Measurements from ENCODE around the gene NPM1. TPM values are rescaled to one million over a fixed set of nuclear protein-coding genes. Genes with fewer than 3 reads are reported as not detected.

The NPM1 gene
- total RNA-seq, 2 donors from 2014 or later: 1,005 to 1,022 TPM

DNA sequence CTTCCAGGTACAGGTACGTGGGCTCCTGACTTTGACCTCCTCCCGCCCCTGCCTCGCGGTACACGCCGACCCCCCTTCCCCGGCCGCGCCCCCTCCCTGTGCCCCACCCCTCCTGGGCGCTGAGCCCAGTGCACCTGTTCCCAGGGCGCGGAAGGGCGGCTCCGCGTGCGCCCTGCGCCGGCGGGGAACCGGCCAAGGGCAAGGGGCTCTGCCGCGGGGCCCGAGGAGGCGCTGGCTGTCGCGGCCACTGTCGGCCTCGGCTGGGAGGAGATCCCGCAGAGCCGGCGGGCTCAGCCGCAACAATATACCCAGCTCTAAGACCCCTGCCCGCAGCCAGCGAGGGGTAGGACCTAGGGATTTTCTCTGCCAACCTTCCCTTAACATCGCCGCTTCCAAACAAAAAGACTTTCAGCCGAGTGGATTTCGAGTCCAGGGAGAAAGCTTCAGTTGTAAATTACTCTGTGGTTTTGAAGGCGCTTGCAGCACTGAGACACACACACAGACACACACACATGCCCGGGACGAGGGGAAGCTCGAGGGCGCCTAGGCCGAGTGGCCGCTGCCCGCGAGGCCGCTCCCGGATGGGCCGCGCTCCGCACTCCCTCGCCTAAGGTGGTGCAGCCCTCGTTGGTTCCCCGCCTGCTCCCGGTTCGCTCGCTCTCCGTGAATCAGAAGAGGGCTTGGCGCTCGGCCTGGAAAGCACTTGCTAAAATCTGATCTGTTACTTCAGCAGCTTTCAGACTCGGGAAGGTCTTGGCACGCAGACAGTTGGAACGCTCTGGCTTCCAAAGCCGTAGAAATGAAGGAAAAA lies 33.0 kb downstream of the NPM1 start:
- ATAC-seq: peak; percentile 6
- no peak overlapping the region for H3K27ac Mint-ChIP-seq
- no peaks in the 10 kb centered on the region for H3K36me3 Mint-ChIP-seq (ENCODE audit: low read depth)

DNA sequence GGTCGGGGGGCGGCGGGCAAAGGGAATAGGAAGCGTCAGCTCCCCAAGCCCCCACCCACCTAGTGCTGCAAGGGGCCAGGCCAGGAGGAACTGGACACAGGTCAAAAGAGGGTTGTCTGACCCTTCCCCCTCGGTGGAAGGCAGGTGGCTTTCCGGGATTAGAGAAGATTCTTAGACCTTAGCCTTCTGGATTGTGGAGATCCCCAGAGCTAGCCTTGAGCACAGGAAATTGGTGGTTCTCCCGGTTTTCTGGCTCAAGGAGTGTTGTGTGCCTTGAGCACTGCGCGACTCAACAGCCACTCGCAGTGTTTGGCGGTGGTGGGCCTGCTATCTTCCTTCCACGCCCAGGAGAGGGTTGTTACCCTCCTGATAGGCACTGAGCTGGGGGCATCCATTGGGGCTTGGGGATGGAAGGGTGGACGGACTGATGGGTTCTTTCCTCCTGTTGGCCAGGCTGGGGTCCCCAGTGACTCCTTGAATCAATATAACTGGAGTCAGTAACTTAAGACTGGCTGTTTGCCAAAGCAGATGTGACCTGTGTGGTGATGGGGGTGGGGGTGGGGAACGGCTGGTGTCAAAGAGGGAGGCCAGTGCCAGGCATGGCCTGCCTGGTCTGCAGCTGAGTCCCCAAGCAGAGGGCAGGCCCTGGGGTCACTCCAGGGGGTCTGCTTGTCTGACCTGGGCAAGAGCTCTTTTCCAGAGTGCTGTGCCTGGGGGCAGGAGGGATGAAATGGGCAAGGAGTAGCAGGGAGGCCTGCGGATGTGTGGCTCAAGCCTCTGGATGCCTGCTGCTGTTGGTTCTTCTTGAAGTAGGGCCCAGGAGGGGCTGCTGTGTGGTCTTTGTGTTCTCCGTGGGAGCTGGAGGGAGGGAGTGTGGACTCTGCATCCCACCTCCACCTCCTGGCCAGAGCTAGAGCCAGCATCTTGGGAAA lies 33.9 kb downstream of the NPM1 start:
- Mint-ChIP-seq H3K27me3 (peaks cover 5% of the 10 kb centered on the region), H3K4me1 (peaks cover 10% of the 10 kb centered on the region), H3K4me3 (peak overlapping the region; percentile 28), H3K36me3 (ENCODE audit: low read depth) (no peaks in the 10 kb centered on the region), H3K27ac (no peak overlapping the region)
- no peak for DNase-seq
- no peaks in the 10 kb centered on the region for H3K9me3 ChIP-seq (ENCODE audit: control insufficient read depth, low read length, poor library complexity, severe bottlenecking)
- ATAC-seq: no peak

More for the DNA sequence above, 33.0 kb downstream of the NPM1 start:
- Mint-ChIP-seq H3K27me3 (peaks cover 5% of the 10 kb centered on the region), H3K4me1 (peaks cover 10% of the 10 kb centered on the region), H3K4me3 (peak overlapping the region; percentile 91)
- no peaks in the 10 kb centered on the region for H3K9me3 ChIP-seq (ENCODE audit: control insufficient read depth, low read length, poor library complexity, severe bottlenecking)
- no peak for DNase-seq

DNA sequence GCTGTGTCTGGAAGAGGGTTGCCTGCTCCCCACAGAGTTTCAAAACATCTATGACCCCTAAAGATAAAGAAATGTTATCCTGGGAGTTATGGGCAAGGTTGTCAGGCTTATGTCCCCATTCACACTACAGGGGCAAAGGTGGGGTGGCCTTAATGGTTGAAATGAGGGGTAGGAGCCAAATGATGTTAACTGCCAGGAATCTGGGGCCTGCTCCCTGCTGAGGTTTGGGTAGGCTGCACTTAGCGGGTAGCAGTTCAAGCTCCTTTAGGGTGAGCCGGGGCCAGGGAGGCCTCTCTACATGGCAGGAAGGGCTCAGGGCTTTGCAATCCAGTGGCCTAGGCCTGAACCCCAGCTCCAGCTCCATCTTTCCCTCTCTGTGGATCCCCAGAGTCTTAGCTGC lies 34.8 kb downstream of the NPM1 start:
- H3K9me3 ChIP-seq (ENCODE audit: control insufficient read depth, low read length, poor library complexity, severe bottlenecking): no peaks in the 10 kb centered on the region
- ATAC-seq (no peak), DNase-seq (no peak)
- no peaks in the 10 kb centered on the region for H3K36me3 Mint-ChIP-seq (ENCODE audit: low read depth)
- peak overlapping the region; percentile 36 for H3K4me3 Mint-ChIP-seq
- H3K4me1 Mint-ChIP-seq: peaks cover 7% of the 10 kb centered on the region
- peaks cover 5% of the 10 kb centered on the region for H3K27me3 Mint-ChIP-seq
- no peak overlapping the region for H3K27ac Mint-ChIP-seq

DNA sequence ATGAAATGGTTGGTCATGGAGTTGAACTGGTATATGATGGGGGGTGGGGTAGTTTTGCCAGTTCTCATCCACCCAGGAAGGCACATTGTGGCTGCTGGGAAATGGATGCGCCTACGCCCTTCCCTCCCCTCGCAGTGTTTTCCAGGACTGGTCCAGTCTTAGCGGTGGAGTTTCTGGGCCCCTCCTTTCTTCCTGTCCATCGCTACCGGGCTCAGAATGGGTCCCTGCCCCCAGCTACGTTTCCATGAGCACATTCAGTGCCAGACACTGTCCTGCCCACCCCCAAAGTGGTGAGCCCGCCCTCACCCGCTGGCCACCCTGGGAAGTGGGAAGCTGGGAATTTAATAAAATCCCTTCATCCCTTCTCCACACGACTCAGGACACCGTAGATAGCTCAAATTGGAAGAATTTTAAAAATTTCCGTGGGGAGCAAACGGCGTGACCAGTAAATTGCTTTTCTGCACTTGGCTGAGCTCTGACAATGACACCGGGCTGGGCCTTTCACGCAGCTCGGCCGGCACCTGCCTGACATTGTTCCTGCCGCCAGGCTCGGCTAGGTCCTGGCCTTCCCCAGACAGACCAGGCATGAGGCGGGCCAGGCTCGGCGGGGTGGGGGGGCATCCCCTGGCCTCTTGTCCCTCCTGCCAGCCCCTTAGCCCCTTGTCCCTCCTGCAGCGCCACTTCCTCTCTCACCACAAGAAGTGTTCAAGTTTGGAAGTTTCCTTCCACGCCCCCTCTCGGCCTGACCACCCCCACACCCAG lies 35.4 kb downstream of the NPM1 start:
- Mint-ChIP-seq H3K27me3 (peaks cover 5% of the 10 kb centered on the region), H3K27ac (no peak overlapping the region), H3K36me3 (ENCODE audit: low read depth) (no peaks in the 10 kb centered on the region), H3K4me1 (peaks cover 7% of the 10 kb centered on the region), H3K4me3 (no peak overlapping the region)
- ATAC-seq (no peak), DNase-seq (no peak)
- no peaks in the 10 kb centered on the region for H3K9me3 ChIP-seq (ENCODE audit: control insufficient read depth, low read length, poor library complexity, severe bottlenecking)

- DNase-seq (no peak), ATAC-seq (no peak)
- Mint-ChIP-seq H3K4me3 (no peak overlapping the region), H3K27me3 (peaks cover 5% of the 10 kb centered on the region), H3K36me3 (ENCODE audit: low read depth) (no peaks in the 10 kb centered on the region), H3K27ac (no peak overlapping the region), H3K4me1 (peaks cover 2% of the 10 kb centered on the region)
- no peaks in the 10 kb centered on the region for H3K9me3 ChIP-seq (ENCODE audit: control insufficient read depth, low read length, poor library complexity, severe bottlenecking)
Measured at GRCh38 chr5:171424726-171425125, 37.1 kb downstream of the NPM1 start.

GRCh38 chr5:171425596-171426244 lies 38.1 kb downstream of the NPM1 start:
- H3K27ac Mint-ChIP-seq: no peak overlapping the region
- no peak for DNase-seq
- no peak for ATAC-seq
- peaks cover 5% of the 10 kb centered on the region for H3K27me3 Mint-ChIP-seq
- H3K4me3 Mint-ChIP-seq: no peak overlapping the region
- no peaks in the 10 kb centered on the region for H3K4me1 Mint-ChIP-seq
- no peaks in the 10 kb centered on the region for H3K36me3 Mint-ChIP-seq (ENCODE audit: low read depth)
- no peaks in the 10 kb centered on the region for H3K9me3 ChIP-seq (ENCODE audit: control insufficient read depth, low read length, poor library complexity, severe bottlenecking)

DNA sequence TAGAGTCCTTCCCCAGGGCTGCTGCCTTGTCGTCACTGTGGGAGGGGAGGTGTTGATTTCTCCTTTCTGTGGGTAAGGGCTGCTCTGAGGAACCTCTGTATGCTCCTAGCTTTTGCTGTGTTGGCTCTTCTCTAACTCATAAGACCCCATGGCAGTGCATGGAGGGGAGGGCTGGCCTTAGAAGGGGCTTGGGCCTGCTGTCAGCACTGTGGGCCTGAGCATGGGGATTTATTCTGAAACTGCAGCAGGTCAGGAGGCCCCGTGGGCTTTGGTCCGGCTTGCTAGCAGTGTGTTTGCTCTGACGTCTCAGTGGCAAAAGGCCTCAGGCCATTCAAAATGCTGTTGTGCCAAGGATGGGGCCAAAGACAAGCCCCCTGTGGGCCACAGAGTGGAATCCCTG lies 38.6 kb downstream of the NPM1 start:
- DNase-seq: no peak
- Mint-ChIP-seq H3K4me3 (no peak overlapping the region), H3K4me1 (no peaks in the 10 kb centered on the region), H3K36me3 (ENCODE audit: low read depth) (no peaks in the 10 kb centered on the region), H3K27ac (no peak overlapping the region), H3K27me3 (peaks cover 1% of the 10 kb centered on the region)
- no peaks in the 10 kb centered on the region for H3K9me3 ChIP-seq (ENCODE audit: control insufficient read depth, low read length, poor library complexity, severe bottlenecking)
- ATAC-seq: no peak

DNA sequence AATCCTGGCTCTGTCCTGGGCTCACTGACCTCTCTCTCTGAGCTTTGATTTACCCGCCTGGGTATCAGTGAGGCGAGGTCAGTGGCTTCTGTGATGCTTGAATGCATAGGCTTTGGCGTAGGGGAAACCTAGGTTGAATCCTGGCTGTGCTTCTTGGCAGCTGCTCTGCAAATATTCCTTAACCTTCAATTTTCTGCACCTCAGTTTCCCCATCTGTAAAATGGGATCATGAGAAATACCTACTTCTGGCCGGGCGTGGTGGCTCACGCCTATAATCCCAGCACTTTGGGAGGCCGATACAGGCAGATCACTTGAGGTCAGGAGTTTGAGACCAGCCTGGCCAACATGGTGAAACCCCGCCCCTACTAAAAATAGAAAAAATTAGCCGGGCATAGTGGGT lies 39.0 kb downstream of the NPM1 start:
- H3K4me3 Mint-ChIP-seq: no peak overlapping the region
- H3K9me3 ChIP-seq (ENCODE audit: control insufficient read depth, low read length, poor library complexity, severe bottlenecking): no peaks in the 10 kb centered on the region
- no peak for ATAC-seq

GRCh38 chr5:171427318-171428167 lies 39.9 kb downstream of the NPM1 start:
- DNase-seq: no peak
- Mint-ChIP-seq H3K27ac (peak overlapping the region; percentile 11), H3K27me3 (no peaks in the 10 kb centered on the region)

More for the DNA sequence above, 39.0 kb downstream of the NPM1 start:
- DNase-seq: no peak
- Mint-ChIP-seq H3K27ac (no peak overlapping the region), H3K36me3 (ENCODE audit: low read depth) (no peaks in the 10 kb centered on the region), H3K4me1 (no peaks in the 10 kb centered on the region), H3K27me3 (no peaks in the 10 kb centered on the region)

GRCh38 chr5:171428168-171428696 lies 40.6 kb downstream of the NPM1 start:
- Mint-ChIP-seq H3K4me1 (peaks cover under 1% of the 10 kb centered on the region), H3K4me3 (no peak overlapping the region), H3K27me3 (no peaks in the 10 kb centered on the region), H3K36me3 (ENCODE audit: low read depth) (no peaks in the 10 kb centered on the region), H3K27ac (peak overlapping the region; percentile 11)
- ATAC-seq (no peak), DNase-seq (no peak)
- H3K9me3 ChIP-seq (ENCODE audit: control insufficient read depth, low read length, poor library complexity, severe bottlenecking): no peaks in the 10 kb centered on the region

More at GRCh38 chr5:171427318-171428167, 39.9 kb downstream of the NPM1 start:
- ATAC-seq: no peak
- Mint-ChIP-seq H3K36me3 (ENCODE audit: low read depth) (no peaks in the 10 kb centered on the region), H3K4me1 (no peaks in the 10 kb centered on the region), H3K4me3 (no peak overlapping the region)
- H3K9me3 ChIP-seq (ENCODE audit: control insufficient read depth, low read length, poor library complexity, severe bottlenecking): no peaks in the 10 kb centered on the region

GRCh38 chr5:171428809-171429542 lies 41.3 kb downstream of the NPM1 start:
- no peak overlapping the region for H3K27ac Mint-ChIP-seq
- ATAC-seq: no peak
- no peaks in the 10 kb centered on the region for H3K36me3 Mint-ChIP-seq (ENCODE audit: low read depth)
- H3K4me3 Mint-ChIP-seq: no peak overlapping the region
- no peaks in the 10 kb centered on the region for H3K27me3 Mint-ChIP-seq
- no peaks in the 10 kb centered on the region for H3K9me3 ChIP-seq (ENCODE audit: control insufficient read depth, low read length, poor library complexity, severe bottlenecking)
- no peak for DNase-seq
- peaks cover 2% of the 10 kb centered on the region for H3K4me1 Mint-ChIP-seq
